LNCaP clone FGC (cell line): ENCODE measurements around the gene BDKRB1.

Experiments used
- DNase-seq: peaks from one replicate; pipeline ENCODE4 v3.0.0-alpha.2; 2011; ENCODE audit warnings: low read depth
- H3K4me3 ChIP-seq: 2 replicates; pipeline ENCODE4 v1.5.1; 2011; ENCODE audit warnings: mild to moderate bottlenecking, low read depth, low read length, control low read depth
- CTCF ChIP-seq: IDR thresholded peaks from 2 replicates; pipeline ENCODE4 v1.5.1; 2012; ENCODE audit warnings: mild to moderate bottlenecking; ENCODE audit not compliant: control insufficient read depth, insufficient read depth; ENCODE audit errors: extremely low read depth

The BDKRB1 gene

GRCh38 chr14:96255501-96256366 lies at the start of gene BDKRB1:
Gene BDKRB1 (plus strand): TSS chr14:96256210. CDS start chr14:96263683, 7,473 bp downstream.
- H3K4me3 ChIP-seq = no peak within 1 kb of the TSS
- no peak for TF ChIP-seq CTCF
- DNase-seq = no peak

GRCh38 chr14:96206461-96206860 lies 49.5 kb upstream of the BDKRB1 start:
- no peak overlapping the region for H3K4me3 ChIP-seq
- DNase-seq = no peak
- TF ChIP-seq CTCF = no peak

- DNase-seq = no peak
- no peak for TF ChIP-seq CTCF
- no peak overlapping the region for H3K4me3 ChIP-seq
Observed at GRCh38 chr14:96207686-96208085, 48.3 kb upstream of the BDKRB1 start.

GRCh38 chr14:96208739-96209138 lies 47.3 kb upstream of the BDKRB1 start:
- H3K4me3 ChIP-seq = no peak overlapping the region
- no peak for TF ChIP-seq CTCF
- no peak for DNase-seq

- DNase-seq = no peak
- TF ChIP-seq CTCF = no peak
- no peak overlapping the region for H3K4me3 ChIP-seq
Observed at GRCh38 chr14:96212140-96212539, 43.9 kb upstream of the BDKRB1 start.

- H3K4me3 ChIP-seq = no peak overlapping the region
- TF ChIP-seq CTCF = no peak
- no peak for DNase-seq
Observed at GRCh38 chr14:96212896-96213295, 43.1 kb upstream of the BDKRB1 start.

- no peak overlapping the region for H3K4me3 ChIP-seq
- TF ChIP-seq CTCF = no peak
- no peak for DNase-seq
Observed at GRCh38 chr14:96213871-96214465, 42.0 kb upstream of the BDKRB1 start.
